ENCODE data around the gene ANGPTL2. TPM values are rescaled to one million over a fixed set of nuclear protein-coding genes. Genes with fewer than 3 reads are reported as not detected.

ANGPTL2 gene
- total RNA-seq, 1 donor from 2014 or later, result 20.6 TPM

DNA sequence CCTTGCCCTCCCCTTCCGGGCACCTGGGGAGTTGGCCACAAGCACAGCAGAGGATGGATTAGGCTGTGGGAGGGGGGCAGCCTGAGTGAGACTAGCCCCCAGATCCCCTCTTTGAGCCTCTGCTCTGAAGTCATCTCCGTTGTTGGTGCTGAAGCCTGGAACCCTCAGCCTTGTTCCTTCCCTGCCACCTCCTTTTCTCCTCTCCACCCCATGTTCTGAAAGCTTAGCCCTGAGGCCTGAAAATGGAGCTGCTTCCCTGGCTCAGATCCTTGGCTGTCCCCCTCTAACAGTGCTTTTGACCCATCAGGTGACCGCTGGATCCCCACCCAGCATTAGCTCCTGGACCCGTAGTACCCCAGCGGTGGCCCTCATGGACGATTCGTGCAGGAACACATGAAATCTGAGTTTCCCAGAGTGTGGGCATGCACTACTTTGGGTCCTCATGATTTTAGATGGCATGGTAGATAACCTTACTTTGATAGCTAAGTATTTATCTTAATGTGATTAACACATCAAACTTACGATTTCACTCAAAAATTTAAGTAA lies 21.6 kb upstream of the ANGPTL2 start:
- no peaks in the 10 kb centered on the region for H3K36me3 Mint-ChIP-seq
- TF ChIP-seq CTCF (conservative IDR thresholded peaks at IDR 0.05), result no peak
- H3K4me3 Mint-ChIP-seq, result no peak overlapping the region
- H3K9me3 Mint-ChIP-seq, result no peaks in the 10 kb centered on the region
- H3K27me3 Mint-ChIP-seq, result no peaks in the 10 kb centered on the region
- peaks cover 3% of the 10 kb centered on the region for H3K4me1 Mint-ChIP-seq (ENCODE audit: unreplicated experiment)
- H3K27ac Mint-ChIP-seq, result no peak overlapping the region
- DNase-seq (ENCODE audit: extremely low spot score, unreplicated experiment), result no peak

DNA sequence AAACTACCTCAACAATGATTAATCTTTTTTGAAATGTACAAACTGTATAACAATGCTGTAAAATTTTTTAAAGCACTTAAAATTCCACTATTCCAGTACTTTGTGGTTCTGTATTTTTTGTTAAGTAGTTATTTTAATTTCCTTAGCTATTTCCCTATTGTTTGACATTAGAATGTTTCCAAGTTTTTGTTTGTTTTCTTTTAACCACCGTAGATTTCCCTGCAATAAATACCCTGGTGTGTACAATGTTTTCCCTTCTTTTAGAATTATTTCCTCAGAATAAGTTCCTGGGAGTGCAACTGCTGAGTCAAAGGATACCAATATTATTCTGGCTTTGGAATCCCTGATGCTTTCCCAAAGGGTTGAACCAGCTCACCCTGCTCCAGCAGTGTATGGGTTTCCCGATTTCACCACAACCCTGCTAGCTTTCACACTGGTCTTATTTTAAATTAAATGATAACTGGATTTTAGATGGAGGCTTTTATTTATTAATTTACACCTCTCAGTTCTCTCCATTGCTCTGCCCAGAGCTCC lies 20.6 kb upstream of the ANGPTL2 start:
- H3K4me3 Mint-ChIP-seq, result no peak overlapping the region
- peaks cover 4% of the 10 kb centered on the region for H3K4me1 Mint-ChIP-seq (ENCODE audit: unreplicated experiment)
- no peak overlapping the region for H3K27ac Mint-ChIP-seq
- no peak for TF ChIP-seq CTCF (conservative IDR thresholded peaks at IDR 0.05)
- DNase-seq (ENCODE audit: extremely low spot score, unreplicated experiment), result no peak
- H3K27me3 Mint-ChIP-seq, result no peaks in the 10 kb centered on the region
- H3K36me3 Mint-ChIP-seq, result no peaks in the 10 kb centered on the region
- H3K9me3 Mint-ChIP-seq, result no peaks in the 10 kb centered on the region

DNA sequence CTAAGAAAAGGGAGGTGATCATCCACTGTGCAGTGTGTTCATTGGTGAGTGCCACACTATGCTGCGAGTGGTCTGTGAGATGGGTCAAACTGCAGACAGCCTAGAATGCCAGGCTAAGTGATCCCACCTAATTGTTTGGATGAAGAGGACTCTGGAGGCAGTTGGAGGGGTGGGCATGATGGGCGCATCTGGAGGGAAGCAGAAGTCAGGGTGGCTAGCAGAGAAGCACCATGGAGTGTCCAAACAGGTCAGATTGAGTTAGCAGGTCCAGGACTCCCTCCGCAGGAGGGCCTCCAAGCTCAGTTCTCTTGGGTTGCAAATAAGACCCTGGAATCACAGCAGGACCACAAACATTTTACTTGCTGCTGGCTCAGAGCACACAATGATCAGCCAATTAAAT lies 19.9 kb upstream of the ANGPTL2 start:
- no peak for DNase-seq (ENCODE audit: extremely low spot score, unreplicated experiment)
- no peaks in the 10 kb centered on the region for H3K36me3 Mint-ChIP-seq
- TF ChIP-seq CTCF (conservative IDR thresholded peaks at IDR 0.05), result no peak
- peaks cover 6% of the 10 kb centered on the region for H3K4me1 Mint-ChIP-seq (ENCODE audit: unreplicated experiment)
- H3K9me3 Mint-ChIP-seq, result no peaks in the 10 kb centered on the region
- no peak overlapping the region for H3K4me3 Mint-ChIP-seq
- no peaks in the 10 kb centered on the region for H3K27me3 Mint-ChIP-seq
- no peak overlapping the region for H3K27ac Mint-ChIP-seq

DNA sequence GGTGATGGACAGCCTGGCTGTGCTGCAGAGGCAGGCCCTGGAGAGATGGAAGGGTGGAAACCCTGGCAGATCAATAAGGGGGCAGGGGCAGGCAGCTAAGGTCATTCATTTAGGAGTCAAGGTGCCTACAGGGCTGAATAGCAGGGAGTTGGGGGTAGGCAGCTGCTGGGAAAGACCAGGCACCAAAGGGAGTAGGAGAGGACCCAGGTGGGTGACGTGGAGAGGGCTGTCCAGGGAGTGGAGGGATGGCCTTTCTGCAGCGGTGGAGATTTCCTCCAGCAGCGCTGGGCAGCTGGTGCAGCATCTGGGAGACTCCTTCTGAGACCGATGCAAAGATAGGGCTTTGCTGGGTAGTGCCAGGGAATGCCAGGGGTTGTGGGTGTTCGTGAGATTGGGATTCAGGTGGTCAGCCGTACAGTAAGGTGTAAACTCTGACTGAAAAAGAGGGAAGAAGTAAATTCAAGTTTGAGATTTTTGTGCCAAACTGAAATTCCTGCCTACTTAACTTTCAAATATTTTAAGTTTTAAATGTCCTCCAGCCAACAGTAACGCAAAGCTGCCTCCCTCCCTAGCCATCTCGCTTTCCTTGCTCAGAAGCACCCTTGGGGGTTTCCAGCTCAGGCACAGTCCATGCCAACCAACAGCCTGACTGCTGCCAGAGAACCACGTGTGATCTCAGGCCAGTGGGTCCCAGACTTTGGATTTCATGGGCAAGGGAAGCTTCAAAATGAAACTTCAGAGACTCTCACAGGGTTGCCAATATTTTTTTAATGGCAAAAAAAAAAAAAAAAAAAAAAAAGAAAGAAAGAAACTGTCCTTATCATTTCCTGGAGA lies 18.6 kb upstream of the ANGPTL2 start:
- no peaks in the 10 kb centered on the region for H3K36me3 Mint-ChIP-seq
- peaks cover 6% of the 10 kb centered on the region for H3K4me1 Mint-ChIP-seq (ENCODE audit: unreplicated experiment)
- no peaks in the 10 kb centered on the region for H3K27me3 Mint-ChIP-seq
- TF ChIP-seq CTCF (conservative IDR thresholded peaks at IDR 0.05), result no peak
- DNase-seq (ENCODE audit: extremely low spot score, unreplicated experiment), result peak; percentile 53
- no peaks in the 10 kb centered on the region for H3K9me3 Mint-ChIP-seq
- H3K4me3 Mint-ChIP-seq, result no peak overlapping the region
- H3K27ac Mint-ChIP-seq, result no peak overlapping the region

DNA sequence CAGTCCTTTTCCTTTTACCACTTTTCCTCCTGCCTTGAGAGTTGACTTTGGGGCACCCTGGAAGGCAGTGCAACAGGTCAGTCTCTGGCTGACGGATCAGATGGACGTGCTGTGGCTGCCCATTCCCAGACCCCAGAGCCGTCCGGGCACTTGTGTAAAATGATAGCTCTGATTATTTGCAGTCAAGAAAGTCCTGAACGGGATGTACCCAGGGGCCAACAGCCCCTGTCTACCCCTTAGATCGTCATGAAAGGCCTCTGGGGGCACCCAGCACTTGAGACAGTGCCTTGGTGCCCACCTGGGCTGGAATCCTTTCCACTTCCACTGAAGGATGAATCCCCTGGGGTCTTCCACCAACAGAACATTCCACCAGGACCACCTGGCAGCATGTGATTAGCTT lies 17.7 kb upstream of the ANGPTL2 start:
- H3K4me1 Mint-ChIP-seq (ENCODE audit: unreplicated experiment), result peaks cover 11% of the 10 kb centered on the region
- H3K36me3 Mint-ChIP-seq, result no peaks in the 10 kb centered on the region
- no peaks in the 10 kb centered on the region for H3K9me3 Mint-ChIP-seq
- peak; percentile 44 for DNase-seq (ENCODE audit: extremely low spot score, unreplicated experiment)
- H3K27me3 Mint-ChIP-seq, result no peaks in the 10 kb centered on the region
- H3K27ac Mint-ChIP-seq, result no peak overlapping the region
- TF ChIP-seq CTCF (conservative IDR thresholded peaks at IDR 0.05), result no peak
- H3K4me3 Mint-ChIP-seq, result no peak overlapping the region
